HepG2 (cell line): ENCODE data around the gene OR6C4. TPM values are rescaled to one million over a fixed set of nuclear protein-coding genes. Genes with fewer than 3 reads are reported as not detected.

Experiments used
- ATAC-seq: fragments of 200-7000 bp; cut with Tn5 transposase; 3 replicates; pipeline ENCODE4 v1.9.1; 2020; ENCODE audit warnings: mild to moderate bottlenecking, moderate library complexity
- BruUV-seq: library from RNA; stranded (reverse); fragments of 400-500 nt; replicated peaks from 2 replicates; lab custom pipeline; 2021; lab: Mats Ljungman, UMichigan
- CTCF ChIA-PET: fragments of 300-600 bp; formaldehyde crosslinking; extraction: SDS; loops from one replicate; lab custom pipeline; 2021; ENCODE audit warnings: low total read pairs, inconsistent platforms, low intra/inter-chr PET ratio; lab: Yijun Ruan, JAX
- POLR2A ChIA-PET: fragments of 350-600 bp; sonication (Branson Sonifier 250); formaldehyde crosslinking; loops from one replicate; lab custom pipeline; 2020; ENCODE audit warnings: antibody characterized with exemption, inconsistent platforms; lab: Yijun Ruan, JAX
- DNase-seq: peaks from one replicate; pipeline ENCODE4 v3.0.0-alpha.2; 2015; ENCODE audit warnings: low spot score
- FAIRE-seq: peaks from 3 replicates; lab custom pipeline; 2011; peaks lifted over from hg19 to GRCh38; lab: Jason Lieb, UNC
- H2AFZ ChIP-seq: one replicate; pipeline ENCODE4 v1.6.1; 2011; ENCODE audit warnings: low read length, inconsistent platforms
- H3K27ac ChIP-seq: fragments of 300-600 bp; 3 replicates; pipeline ENCODE4 v1.8.0; 2011; ENCODE audit warnings: mixed run types, mild to moderate bottlenecking, mixed read lengths, low read length, inconsistent platforms; ENCODE audit not compliant: insufficient read depth; ENCODE audit errors: extremely low read length
- H3K27me3 ChIP-seq, 2 experiments: fragments of 200-600 bp in 1 of 2; 2 replicates in 1 of 2; 3 replicates in 1 of 2; pipeline versions ENCODE4 v1.6.0 to v1.8.0; 2011; ENCODE audit warnings: low read length in 2 of 2, mild to moderate bottlenecking in 2 of 2, moderate library complexity in 2 of 2, inconsistent platforms in 1 of 2; ENCODE audit not compliant: insufficient read depth in 2 of 2, control insufficient read depth in 1 of 2
- H3K36me3 ChIP-seq, 2 experiments: fragments of 200-600 bp in 1 of 2; replicated peaks in 1 of 2; 2 replicates in 1 of 2; 3 replicates in 1 of 2; pipeline versions ENCODE4 v1.5.1 to v1.8.0; 2011; ENCODE audit warnings: low read length in 2 of 2, inconsistent platforms in 1 of 2; ENCODE audit not compliant: insufficient read depth in 2 of 2, control insufficient read depth in 1 of 2
- H3K4me1 ChIP-seq: 2 replicates; pipeline ENCODE4 v1.5.1; 2012; ENCODE audit warnings: low read length, inconsistent platforms; ENCODE audit not compliant: insufficient read depth
- H3K4me2 ChIP-seq: 2 replicates; pipeline ENCODE4 v1.6.0; 2011; ENCODE audit warnings: low read depth, low read length, inconsistent platforms
- H3K4me3 ChIP-seq, 3 experiments: fragments of 200-600 bp in 1 of 3; sonication (generic), shearing (Covaris generic) in 1 of 3; replicated peaks in 1 of 3; 2 replicates each; pipeline ENCODE4 v1.5.1; 2011 to 2016; ENCODE audit warnings: low read length in 3 of 3, inconsistent platforms in 2 of 3, low read depth in 2 of 3, mild to moderate bottlenecking in 2 of 3, control low read depth in 1 of 3, mixed read lengths in 1 of 3; ENCODE audit not compliant: insufficient read depth in 1 of 3
- H3K79me2 ChIP-seq: one replicate; pipeline ENCODE4 v1.6.1; 2011; ENCODE audit warnings: low read length, inconsistent platforms; ENCODE audit not compliant: insufficient read depth
- H3K9ac ChIP-seq: 2 replicates; pipeline ENCODE4 v1.6.0; 2011; ENCODE audit warnings: mild to moderate bottlenecking, low read depth, low read length, inconsistent platforms; ENCODE audit not compliant: insufficient read depth
- H3K9me3 ChIP-seq: 2 replicates; pipeline ENCODE4 v1.5.1; 2012; ENCODE audit warnings: mild to moderate bottlenecking, low read length
- H4K20me1 ChIP-seq: 2 replicates; pipeline ENCODE4 v1.6.0; 2011; ENCODE audit warnings: inconsistent platforms, mild to moderate bottlenecking, low read length, moderate library complexity; ENCODE audit not compliant: insufficient read depth
- AHDC1 ChIP-seq: sonication (generic); formaldehyde crosslinking; IDR thresholded peaks from 2 replicates; pipeline ENCODE4 v1.5.1; 2020; ENCODE audit warnings: mild to moderate bottlenecking, missing genetic modification reagents, borderline replicate concordance
- CSRNP1 ChIP-seq: sonication (generic); formaldehyde crosslinking; IDR thresholded peaks from 2 replicates; pipeline ENCODE4 v1.8.1; 2023; ENCODE audit warnings: mild to moderate bottlenecking, missing genetic modification reagents
- ELK4 ChIP-seq: sonication (generic); formaldehyde crosslinking; IDR thresholded peaks from 2 replicates; pipeline ENCODE4 v1.9.0; 2021; ENCODE audit warnings: missing genetic modification reagents, borderline replicate concordance
- FOXA3 ChIP-seq: IDR thresholded peaks from 2 replicates; pipeline ENCODE4 v1.6.1; 2016; ENCODE audit warnings: missing genetic modification reagents, missing compliant biosample characterization
- REXO4 ChIP-seq: sonication (generic); formaldehyde crosslinking; IDR thresholded peaks from 2 replicates; pipeline ENCODE4 v1.8.0; 2022; ENCODE audit warnings: missing genetic modification reagents, mild to moderate bottlenecking, borderline replicate concordance
- WIZ ChIP-seq: sonication (generic); formaldehyde crosslinking; IDR thresholded peaks from 2 replicates; pipeline ENCODE4 v1.5.1; 2020; ENCODE audit warnings: mild to moderate bottlenecking, missing genetic modification reagents
- ZNF746 ChIP-seq: sonication (generic); formaldehyde crosslinking; IDR thresholded peaks from 2 replicates; pipeline ENCODE4 v1.8.0; 2022; ENCODE audit warnings: mild to moderate bottlenecking, missing genetic modification reagents
- WGBS: methylation state at CpG from one replicate; pipeline ENCODE4 v1.1.6; 2017; ENCODE audit warnings: low lambda C conversion rate; 5-methylcytosine and 5-hydroxymethylcytosine counted together
- in situ Hi-C: cut with HindIII; loops from 2 replicates; pipeline ENCODE4 v1.10.0; 2017; ENCODE audit warnings: low pct_unique_long_range_greater_than_20kb; ENCODE audit not compliant: extremely low pct_ligation_motif_present
- intact Hi-C: fragments of 100-400 bp; cut with micrococcal nuclease; formaldehyde crosslinking; loops from one replicate; pipeline ENCODE4 v1.10.0; 2022; ENCODE audit not compliant: unreplicated experiment
- polyA plus RNA-seq, 8 experiments: library from polyadenylated mRNA; depleted of rRNA in 3 of 8; stranded (reverse) in 7 of 8; unstranded in 1 of 8; fragments of >200 nt; fragmentation: Illumina TruSeq in 4 of 8; extraction: Trizol in 4 of 8; gene quantifications; 2 replicates each; pipeline versions ENCODE4 v1.2.1 to v1.2.3, GENCODE V29; 2011 to 2016; ENCODE audit warnings: low read depth in 4 of 8, missing spikeins in 1 of 8, mixed read lengths in 1 of 8; ENCODE audit not compliant: insufficient read depth in 1 of 8
- total RNA-seq, 5 experiments: library from RNA; depleted of rRNA; stranded (reverse); fragments of >200 nt; fragmentation: Illumina TruSeq; extraction: Trizol; gene quantifications; 2 replicates each; pipeline ENCODE4 v1.2.3, GENCODE V29; 2016; ENCODE audit warnings: low read depth in 1 of 5
- TF ChIP-seq, protein P1 (sequence below): sonication (generic); formaldehyde crosslinking; IDR thresholded peaks from 2 replicates; pipeline ENCODE4 v1.4.0; 2020; ENCODE audit warnings: missing genetic modification reagents; ENCODE audit errors: not compliant biosample characterization

The OR6C4 gene
- total and polyA plus RNA-seq, 2 of the 13 experiments (the other 11 are each of a cell fraction or from before 2014, with no cell fraction given): not detected

- FAIRE-seq (no peak), DNase-seq (no peak), ATAC-seq (no peak)
- Histone ChIP-seq H4K20me1 (no peaks in the 10 kb centered on the region), H3K4me2 (no peak within 1 kb of the TSS), H3K9ac (no peak within 1 kb of the TSS), H3K27ac (no peak within 1 kb of the TSS), H3K9me3 (peaks cover 30% of the 10 kb centered on the region), H3K36me3 (no peaks in the 10 kb centered on the region), H3K4me3 (no peak within 1 kb of the TSS)
- CTCF ChIA-PET: no interaction called here
- intact Hi-C loops: no loop called here
- 29% methylated on average over 1 of the region's 1 CpG for WGBS
- in situ Hi-C loops: no loop called here
- TF ChIP-seq ZNF746 (CRISPR knock-in tag): no peak
- TF ChIP-seq AHDC1: no peak
- no peak for TF ChIP-seq CSRNP1
- no peak for TF ChIP-seq ELK4 (CRISPR knock-in tag)
- no peak for TF ChIP-seq REXO4 (CRISPR knock-in tag)
- TF ChIP-seq, protein P1, sequence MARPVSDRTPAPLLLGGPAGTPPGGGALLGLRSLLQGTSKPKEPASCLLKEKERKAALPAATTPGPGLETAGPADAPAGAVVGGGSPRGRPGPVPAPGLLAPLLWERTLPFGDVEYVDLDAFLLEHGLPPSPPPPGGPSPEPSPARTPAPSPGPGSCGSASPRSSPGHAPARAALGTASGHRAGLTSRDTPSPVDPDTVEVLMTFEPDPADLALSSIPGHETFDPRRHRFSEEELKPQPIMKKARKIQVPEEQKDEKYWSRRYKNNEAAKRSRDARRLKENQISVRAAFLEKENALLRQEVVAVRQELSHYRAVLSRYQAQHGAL: no peak
- TF ChIP-seq FOXA3 (CRISPR knock-in tag): no peak
- no peak for TF ChIP-seq WIZ (CRISPR knock-in tag)
- TF ChIP-seq, all 625 proteins: peak for 0
- Histone ChIP-seq H2AFZ (no peak within 1 kb of the TSS), H3K79me2 (no peaks in the 10 kb centered on the region), H3K27me3 (no peaks in the 10 kb centered on the region), H3K4me1 (no peaks in the 10 kb centered on the region)
- no TSS peak for BruUV-seq
- POLR2A ChIA-PET: no interaction called here
Measured at GRCh38 chr12:55572168-55572567, 22.8 kb downstream of the OR6C4 start, which contains the start of gene OR2AP1. Gene OR2AP1 (plus strand): TSS chr12:55572468. CDS start chr12:55574415, 1,947 bp downstream.
